HG03097 (cell line): ENCODE results near the gene PTCH2.
"Not testable (repeated sequence)": the region's sequence is repeated elsewhere in the genome, so short reads cannot be mapped to it uniquely, and the experiment has no call there.

Experiments
- ATAC-seq: cut with Tn5 transposase; IDR thresholded peaks from one replicate; pipeline ENCODE4 v1.9.1; 2021; ENCODE audit not compliant: unreplicated experiment, low FRiP score

PTCH2 gene

DNA sequence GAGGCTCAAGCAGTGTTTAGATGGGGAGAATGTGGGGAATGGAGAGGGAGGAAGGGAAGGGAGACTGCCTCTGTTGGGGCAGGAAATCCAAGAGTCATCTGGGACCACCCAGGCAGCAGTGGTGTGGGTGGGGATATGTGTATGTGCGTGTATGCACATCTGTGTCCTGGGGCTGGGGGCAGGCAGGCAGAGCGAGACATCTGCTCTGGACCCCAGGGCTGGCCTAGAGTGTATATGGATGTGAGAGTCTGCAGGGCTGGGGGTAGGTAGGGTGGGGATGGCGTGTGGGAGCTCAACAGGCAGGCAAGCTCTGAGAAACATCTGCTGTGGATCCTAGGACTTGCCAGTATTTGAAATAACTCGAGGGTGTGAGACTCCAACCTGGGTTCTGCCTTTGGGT, 3.5 kb downstream of the PTCH2 start:
- ATAC-seq = no peak

- not testable (repeated sequence) for ATAC-seq
Measured at GRCh38 chr1:44838294-44838693, 4.8 kb downstream of the PTCH2 start.

- ATAC-seq = no peak
Measured at GRCh38 chr1:44835738-44836675, 7.0 kb downstream of the PTCH2 start.

- no peak for ATAC-seq
Measured at GRCh38 chr1:44834328-44834727, 8.7 kb downstream of the PTCH2 start.

- no peak for ATAC-seq
Measured at GRCh38 chr1:44832056-44832705, 10.9 kb downstream of the PTCH2 start.

DNA sequence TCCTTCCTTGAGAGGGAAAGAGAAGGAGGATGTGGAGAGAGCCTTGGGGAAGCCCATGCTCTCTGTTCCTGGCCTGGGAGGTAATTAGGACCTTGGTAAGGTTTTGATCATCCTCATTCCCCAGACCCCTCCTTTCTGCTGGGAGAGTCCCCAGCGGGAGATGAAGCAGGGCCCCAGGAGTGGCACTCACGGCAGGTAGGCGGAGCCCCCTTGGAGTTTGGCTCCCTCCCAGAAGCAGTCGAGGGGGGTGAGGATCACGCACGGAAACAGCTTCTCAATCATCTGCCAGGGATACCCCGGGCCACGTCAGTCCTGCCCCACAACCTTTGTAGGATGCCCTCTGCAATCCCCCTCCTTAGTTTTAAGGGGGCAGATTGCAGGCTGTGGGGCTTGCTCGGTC, 11.5 kb downstream of the PTCH2 start:
- ATAC-seq = no peak

GRCh38 chr1:44830900-44831304, 12.2 kb downstream of the PTCH2 start:
- no peak for ATAC-seq

GRCh38 chr1:44829506-44830384, 13.3 kb downstream of the PTCH2 start:
- ATAC-seq = no peak

DNA sequence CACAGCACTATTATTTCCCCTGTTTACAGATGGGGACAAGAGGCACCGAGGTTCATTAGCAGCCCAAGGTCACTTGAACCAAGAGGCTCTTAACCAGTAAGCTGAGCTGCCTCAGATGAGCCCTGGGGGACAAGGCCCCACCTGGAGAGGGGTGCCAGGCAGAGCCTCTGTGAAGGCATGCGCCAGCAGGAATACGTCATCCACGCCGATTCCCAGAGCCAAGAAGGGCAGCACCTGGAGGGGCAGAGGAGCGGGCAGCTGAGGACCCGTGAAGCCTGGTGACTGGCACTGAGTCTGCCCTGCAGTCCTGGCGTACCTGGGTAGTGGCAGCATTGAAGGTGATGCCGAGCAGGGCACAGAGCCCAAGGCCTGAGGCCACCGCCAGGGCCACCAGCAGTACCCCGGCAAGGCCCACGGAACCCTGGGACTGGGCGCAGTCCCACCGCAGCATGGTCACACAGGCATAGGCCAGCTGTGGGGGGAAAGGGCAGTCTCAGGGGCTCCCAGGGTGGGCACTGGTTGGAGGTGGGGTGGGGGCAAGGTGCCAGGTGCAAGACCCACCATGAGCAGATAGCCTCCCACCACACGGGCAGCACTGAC, 14.1 kb downstream of the PTCH2 start:
- ATAC-seq = no peak

GRCh38 chr1:44828003-44828651, 14.9 kb downstream of the PTCH2 start:
- no peak for ATAC-seq

GRCh38 chr1:44827197-44828002, 15.7 kb downstream of the PTCH2 start:
- no peak for ATAC-seq

GRCh38 chr1:44826375-44827196, 16.5 kb downstream of the PTCH2 start:
- ATAC-seq = no peak

DNA sequence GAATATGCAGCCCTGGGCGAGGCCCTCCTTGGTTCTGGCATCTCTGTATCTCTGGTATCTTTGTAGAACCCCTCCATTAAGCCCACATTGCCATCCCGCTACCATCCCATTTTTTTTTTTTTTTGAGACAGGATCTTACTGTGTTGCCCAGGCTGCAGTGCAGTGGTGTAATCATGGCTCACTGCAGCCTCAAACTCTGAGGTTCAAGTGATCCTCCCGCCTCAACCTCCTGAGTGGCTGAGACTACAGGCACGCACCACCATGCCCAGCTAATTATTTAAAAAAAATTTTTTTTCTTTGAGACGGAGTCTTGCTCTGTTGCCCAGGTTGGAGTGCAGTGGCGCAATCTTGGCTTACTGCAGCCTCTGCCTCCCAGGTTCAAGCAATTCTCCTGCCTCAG, 18.7 kb downstream of the PTCH2 start:
- ATAC-seq = not testable (repeated sequence)

GRCh38 chr1:44822981-44823451, 20.0 kb downstream of the PTCH2 start:
- no peak for ATAC-seq

- ATAC-seq = no peak
Measured at GRCh38 chr1:44822131-44822701, 20.8 kb downstream of the PTCH2 start.

DNA sequence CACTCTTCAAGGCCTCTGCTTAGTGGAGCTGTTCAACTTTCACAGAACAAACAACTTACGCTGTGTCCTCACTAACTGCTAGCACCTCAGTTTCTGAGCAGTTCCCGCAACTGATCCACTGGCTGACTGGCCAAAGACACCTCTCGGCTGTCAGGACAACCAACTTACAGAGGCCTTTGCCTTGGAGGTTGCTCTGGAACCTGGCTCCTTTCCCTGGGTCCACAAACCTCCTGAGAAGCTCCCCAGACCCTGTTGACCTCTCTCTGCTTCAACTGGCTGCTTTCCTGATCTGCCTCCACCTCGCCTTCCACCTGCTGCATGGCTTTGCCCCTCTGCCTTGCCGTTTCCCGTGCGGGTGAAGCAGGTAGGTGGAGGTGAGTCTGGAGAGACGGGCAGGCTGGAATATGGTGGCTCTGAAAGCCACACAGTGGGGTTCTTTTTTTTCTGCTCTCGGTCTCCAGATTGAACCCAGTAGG, 21.8 kb downstream of the PTCH2 start:
- ATAC-seq = no peak

DNA sequence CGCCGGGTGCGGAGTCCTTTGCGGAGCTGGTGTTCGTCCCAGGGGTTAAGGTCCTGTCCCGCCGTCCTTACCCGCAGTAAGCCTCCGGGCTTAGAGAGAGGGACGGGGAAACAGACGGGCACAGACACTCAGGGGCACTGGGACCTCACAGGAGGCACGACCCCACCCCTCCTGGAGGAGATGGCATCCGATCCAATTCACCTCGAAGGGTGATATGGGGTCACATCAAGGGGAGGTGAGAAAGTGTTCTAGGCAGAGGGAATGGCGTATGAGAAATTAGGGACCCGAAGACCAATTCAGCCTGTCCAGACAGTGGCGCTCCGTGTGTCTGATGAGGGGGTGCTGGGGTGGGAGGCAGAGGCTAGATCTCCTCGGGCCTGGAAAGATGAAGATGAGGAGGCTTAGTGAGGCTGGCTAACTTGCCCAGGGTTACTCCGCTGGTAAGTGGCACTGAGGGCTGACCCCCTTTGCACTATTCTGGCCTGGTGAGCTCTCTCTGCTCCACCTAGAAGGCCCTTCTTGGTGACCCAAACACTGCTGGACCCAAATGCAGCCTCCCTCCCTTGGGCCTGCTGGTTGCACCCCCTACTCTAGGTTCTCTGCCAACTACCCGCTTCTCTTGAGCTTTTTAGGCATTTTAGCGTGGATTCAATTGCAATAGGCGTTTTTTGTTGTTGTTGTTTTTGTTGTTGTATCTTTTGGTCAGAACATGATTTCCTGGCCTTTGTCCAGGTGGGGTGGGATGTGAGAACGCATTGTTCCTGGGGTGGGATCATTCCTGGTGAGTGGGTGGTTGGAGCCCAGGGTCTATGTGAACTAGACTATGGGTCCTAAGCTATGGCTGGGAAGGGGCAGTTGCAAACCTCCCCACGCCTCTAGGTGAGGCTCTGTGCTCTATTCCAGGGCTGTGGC, 22.5 kb downstream of the PTCH2 start:
- ATAC-seq = no peak
